Stimulated activated CD8-positive, alpha-beta memory T cell treated with anti-CD3 and anti-CD28 coated beads, Interleukin-12 subunit alpha, Interleukin-12 subunit beta, amount 100 ng/mL, for 24 hours (primary cell): Measurements from ENCODE around the gene SSX5.
"Not testable (repeated sequence)": the region's sequence is repeated elsewhere in the genome, so short reads cannot be mapped to it uniquely, and the experiment has no call there.

Experiments used
- DNase-seq: peaks from one replicate; pipeline ENCODE4 v3.0.0-alpha.2; 2020; ENCODE audit errors: extremely low read depth

Gene SSX5, protein sequence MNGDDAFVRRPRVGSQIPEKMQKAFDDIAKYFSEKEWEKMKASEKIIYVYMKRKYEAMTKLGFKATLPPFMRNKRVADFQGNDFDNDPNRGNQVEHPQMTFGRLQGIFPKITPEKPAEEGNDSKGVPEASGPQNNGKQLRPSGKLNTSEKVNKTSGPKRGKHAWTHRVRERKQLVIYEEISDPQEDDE

DNA sequence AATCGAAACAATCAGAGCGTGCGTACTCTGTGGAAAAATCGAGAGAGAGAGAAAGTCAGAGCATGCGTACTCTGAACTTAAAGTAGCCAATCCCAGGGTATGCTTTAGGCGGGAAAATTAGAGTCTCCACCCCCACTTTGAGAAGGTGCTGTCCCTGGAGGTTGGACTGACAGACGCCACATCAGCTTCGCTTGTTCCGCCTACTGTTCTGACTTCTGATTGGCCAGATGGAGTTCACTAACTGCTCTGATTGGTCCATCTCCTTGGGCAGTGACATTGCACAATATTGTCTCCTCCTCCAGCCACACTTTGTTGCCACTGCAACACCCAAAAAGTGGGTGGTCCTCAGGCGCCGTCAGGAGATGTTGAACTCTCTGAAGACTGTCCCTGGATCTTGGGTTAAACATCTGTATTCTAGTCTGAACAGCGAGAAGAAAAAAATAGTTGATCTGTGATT lies at the start of gene SSX5:
SSX5 (minus strand) TSS at position 51 of the 457 bp plus-strand sequence. CDS start 1,437 bp downstream, outside the sequence.
- DNase-seq: no peak

GRCh38 chrX:48224196-48224595 lies 27.6 kb upstream of the SSX5 start:
- DNase-seq: not testable (repeated sequence)

- DNase-seq: not testable (repeated sequence)
These were observed 17.7 kb upstream of the SSX5 start for GRCh38 chrX:48214341-48214740.

- DNase-seq: not testable (repeated sequence)
These were observed 6.6 kb downstream of the SSX5 start for GRCh38 chrX:48190024-48190423.

- not testable (repeated sequence) for DNase-seq
These were observed 14.7 kb downstream of the SSX5 start for GRCh38 chrX:48181882-48182281.

GRCh38 chrX:48180811-48181210 lies 15.8 kb downstream of the SSX5 start:
- DNase-seq: no peak

- no peak for DNase-seq
These were observed 16.9 kb downstream of the SSX5 start for GRCh38 chrX:48179691-48180090.

DNA sequence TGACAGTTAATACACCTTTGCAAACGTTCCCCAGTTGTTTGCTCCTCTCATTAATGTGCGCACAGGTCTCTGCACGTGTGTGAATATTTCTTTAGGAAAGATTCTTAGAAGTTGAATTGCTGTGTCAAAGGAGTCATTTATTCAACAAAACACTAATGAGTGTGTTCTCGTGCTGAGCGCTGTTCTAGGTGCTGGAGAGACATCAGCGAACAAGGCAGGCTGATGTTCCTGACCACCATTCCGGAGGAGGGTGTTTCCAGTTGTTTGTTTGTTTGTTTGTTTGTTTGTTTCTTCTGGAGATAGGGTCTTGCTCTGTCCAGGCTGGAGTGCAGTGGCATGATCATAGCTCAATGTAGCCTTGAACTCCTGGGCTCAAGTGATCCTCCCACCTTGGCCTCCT lies 30.3 kb downstream of the SSX5 start:
- DNase-seq: not testable (repeated sequence)

DNA sequence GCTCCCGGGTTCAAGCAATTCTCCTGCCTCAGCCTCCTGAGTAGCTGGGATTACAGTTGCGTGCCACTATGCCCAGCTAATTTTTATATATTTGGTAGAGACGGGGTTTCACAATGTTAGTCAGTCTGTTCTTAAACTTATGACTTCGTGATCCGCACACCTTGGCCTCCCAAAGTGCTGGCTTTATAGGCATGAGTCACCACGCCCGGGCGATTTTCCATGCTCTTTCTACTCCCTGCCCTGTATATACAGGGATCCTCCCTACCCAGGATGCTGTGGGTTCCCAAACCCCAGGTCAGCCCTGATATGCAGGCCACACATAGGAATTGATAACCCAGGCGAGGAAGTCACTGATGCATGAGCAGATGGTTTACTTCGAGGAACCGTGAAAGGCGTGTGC lies 31.4 kb downstream of the SSX5 start:
- no peak for DNase-seq

DNA sequence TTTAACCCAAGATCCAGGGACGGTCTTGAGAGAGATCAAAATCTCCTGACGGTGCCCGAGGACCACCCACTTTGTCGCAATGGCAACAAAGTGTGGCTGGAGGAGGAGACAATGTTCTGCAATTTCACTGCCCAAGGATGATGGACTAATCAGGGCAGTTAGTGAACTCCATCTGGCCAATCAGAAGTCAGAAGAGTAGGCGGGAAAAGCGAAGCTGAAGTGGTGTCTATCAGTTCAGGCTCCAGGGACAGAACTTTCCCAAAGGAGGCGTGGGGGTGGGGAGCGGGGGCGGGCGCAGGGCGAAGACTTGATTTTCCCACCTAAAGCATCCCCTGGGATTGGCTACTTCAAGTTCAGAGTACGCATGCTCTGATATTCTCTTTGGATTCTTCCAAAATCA lies 40.6 kb downstream of the SSX5 start:
- DNase-seq: no peak

DNA sequence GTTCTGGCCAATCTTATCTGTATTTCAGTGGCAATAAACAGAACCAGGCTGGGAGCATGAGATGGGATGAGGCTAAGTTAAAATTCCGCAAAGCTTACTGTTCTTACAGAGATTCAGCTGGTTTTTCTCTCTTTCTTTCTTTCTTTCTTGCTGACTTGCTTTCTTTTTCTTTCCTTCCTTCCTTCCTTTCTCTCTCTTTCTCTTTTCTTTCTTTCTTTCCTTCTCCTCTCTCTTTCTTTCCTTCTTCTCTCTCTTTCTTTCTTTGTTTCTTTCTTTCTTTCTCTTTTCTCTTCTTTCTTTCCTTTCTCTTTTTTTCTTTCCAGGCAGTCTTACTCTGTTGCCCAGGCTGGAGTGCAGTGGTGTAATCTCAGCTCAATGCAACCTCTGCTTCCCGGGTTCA lies 41.8 kb downstream of the SSX5 start:
- DNase-seq: no peak

- DNase-seq: no peak
These were observed 42.8 kb downstream of the SSX5 start for GRCh38 chrX:48153769-48154168.

DNA sequence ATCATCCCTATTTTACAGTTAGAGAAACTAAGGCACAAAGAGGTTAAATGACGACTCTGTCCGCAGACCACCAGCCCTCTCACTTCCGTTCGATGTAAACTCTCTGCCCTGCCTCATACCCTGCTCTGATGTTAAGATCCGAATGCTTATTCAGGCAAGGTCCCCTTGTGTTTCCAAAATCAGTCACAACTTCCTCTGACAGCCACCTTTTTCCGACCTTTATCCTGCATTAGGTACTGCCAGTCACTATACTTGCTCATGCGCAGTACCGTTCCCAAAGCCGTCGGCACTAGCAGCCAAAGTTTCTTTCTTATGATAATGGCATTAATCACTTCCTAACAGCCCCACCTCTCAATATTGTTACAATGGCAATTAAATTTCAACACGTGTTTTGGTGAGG lies 53.9 kb downstream of the SSX5 start:
- not testable (repeated sequence) for DNase-seq

- DNase-seq: not testable (repeated sequence)
These were observed 54.6 kb downstream of the SSX5 start for GRCh38 chrX:48141810-48142508.

DNA sequence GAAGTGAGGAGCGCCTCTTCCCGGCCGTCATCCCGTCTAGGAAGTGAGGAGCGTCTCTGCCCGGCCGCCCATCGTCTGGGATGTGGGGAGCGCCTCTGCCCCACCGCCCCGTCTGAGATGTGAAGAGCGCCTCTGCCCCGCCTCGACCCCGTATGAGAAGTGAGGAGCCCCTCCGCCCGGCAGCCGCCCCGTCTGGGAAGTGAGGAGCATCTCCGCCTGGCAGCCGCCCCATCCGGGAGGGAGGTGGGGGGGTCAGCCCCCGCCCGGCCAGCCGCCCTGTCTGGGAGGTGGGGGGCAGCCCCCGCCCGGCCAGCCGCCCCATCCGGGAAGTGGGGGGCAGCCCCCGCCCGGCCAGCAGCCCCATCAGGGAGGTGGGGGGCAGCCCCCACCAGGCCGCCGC lies 57.5 kb downstream of the SSX5 start:
- not testable (repeated sequence) for DNase-seq
